Ramos (cell line): ENCODE data around the gene RANBP1.

Source experiments
- in situ Hi-C: fragments of 300-500 bp; cut with MboI; formaldehyde crosslinking; loops from one replicate; pipeline ENCODE4 v1.14.3; 2022; ENCODE audit warnings: low sequenced_read_pairs; ENCODE audit not compliant: unreplicated experiment

RANBP1 gene

DNA sequence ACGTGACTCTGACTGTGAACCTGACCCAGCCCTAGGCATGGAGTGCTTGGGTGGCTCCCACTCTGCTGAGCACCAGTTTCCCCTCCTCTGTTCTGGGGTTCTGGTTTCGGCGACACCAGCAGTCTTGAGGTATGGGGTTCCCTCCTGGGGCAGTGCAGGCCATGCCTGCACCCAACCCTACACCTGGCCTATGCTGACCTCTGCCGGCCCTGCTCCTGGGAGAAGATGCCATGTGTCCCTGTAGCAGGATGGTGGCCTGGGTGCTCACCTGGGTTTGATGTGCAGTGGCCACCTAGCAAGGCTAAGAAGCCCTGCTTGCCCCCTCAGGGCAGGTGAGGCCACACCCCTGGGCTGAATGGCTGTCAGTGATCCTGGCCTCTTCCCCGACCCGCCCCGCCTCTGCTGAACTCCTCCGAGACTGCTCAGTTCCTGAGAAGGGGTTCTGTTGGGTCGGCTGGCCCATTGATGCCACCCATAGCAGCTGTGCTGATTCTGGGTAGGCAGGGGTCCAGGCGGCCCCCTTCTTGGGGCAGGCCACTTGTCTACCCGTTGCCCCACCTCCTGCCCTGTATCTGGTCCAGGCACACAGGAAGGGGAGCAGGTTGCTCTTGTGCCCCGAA, 18.1 kb downstream of the RANBP1 start:
- in situ Hi-C loops: no loop called here

DNA sequence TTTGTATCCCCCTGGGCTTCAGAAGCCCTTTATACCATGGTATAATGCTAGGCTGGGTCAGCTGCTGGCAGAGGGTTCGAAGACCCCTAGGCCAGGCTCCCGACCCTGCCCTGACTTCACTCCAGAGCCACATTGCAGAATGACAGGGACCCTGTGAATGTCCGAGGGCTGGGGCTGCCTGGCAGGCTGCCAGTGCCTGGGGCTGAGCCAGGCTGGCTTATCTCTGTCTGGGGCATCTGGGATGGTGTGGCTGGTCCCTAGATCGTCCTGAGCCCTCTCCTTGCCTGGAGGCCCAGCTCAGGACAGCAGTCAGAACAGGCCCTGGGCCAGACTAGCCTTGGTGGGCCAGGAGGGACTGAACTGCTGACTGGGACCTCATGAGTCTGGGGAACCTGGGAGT, 19.4 kb downstream of the RANBP1 start:
- in situ Hi-C loops: no loop called here

DNA sequence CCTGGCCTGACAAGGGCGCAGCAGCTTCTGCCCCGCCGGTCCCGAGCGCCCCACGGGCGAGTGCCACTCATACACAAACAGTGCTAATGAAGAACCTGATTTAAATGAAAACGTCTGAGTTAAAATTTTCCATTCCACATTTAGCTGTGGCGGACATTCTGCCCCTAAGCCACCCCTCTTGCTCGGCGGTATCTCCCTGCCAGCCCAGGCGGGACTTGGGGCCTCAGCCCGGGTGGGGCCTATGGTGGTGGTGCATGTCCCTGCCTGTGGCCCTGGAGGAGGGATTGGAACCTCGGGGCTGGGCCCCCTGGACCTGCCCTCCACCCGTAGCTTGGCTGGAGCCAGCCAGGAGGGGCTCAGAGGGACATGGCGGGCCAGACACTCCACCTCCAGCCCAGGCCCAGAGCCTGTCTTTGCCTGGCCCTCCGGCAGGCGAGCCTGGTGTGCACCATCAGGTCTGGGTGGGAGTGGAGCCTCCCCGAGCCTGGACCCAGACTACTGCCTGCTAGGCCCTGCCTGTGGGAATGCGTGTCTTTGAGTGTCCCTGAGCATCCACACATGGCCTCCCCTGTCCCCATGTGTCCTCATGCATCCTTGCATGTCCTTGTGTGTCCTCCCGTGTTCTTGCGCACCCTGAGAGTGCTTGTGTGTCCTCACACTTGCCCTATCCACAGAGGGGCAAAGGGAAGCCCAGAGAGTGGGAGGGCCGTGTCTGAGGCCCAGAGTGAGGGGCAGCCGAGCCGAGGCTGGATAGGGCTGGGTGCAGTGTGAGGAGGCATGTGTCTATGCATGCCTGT, 20.1 kb downstream of the RANBP1 start:
- in situ Hi-C loops: no loop called here

DNA sequence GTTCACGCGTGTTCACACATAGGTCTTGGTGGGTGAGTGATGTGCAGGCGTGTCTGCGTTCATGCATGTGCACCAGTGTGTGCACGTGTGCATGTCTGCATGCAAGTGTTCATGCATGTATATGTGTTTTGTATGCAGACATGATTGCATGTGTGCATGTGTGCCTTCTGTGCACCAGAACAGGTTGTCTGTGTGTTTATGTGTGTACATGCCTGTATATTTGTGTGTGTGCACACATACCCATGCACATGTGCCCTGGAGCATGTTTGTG, 20.6 kb downstream of the RANBP1 start:
- in situ Hi-C loops: no loop called here

GRCh38 chr22:20137113-20137512, 21.2 kb downstream of the RANBP1 start:
- in situ Hi-C loops: no loop called here

GRCh38 chr22:20137671-20138416, 21.9 kb downstream of the RANBP1 start:
- in situ Hi-C loops: no loop called here

- in situ Hi-C loops: no loop called here
These were observed 22.5 kb downstream of the RANBP1 start for GRCh38 chr22:20138417-20138738.

DNA sequence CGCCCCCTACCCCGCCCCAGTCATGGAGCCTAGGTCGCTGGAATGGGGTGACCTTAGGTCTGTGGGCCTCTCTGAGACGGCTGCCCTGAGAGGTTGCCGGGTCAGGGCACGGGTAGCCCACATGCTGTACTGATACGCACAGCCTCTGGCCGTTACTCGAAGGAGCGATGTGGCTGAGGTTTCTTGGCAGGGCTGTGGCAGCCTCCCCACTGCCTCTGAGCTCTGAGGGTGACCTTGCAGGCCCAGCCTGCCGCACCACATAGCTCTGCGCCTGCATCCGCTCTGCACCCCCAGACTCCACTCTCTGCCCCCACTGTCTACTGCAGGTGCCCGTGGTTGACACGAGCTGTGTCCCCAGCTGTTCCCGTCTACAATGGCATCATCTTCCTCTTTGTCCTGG, 23.0 kb downstream of the RANBP1 start:
- in situ Hi-C loops: no loop called here

GRCh38 chr22:20139391-20140106, 23.6 kb downstream of the RANBP1 start:
- in situ Hi-C loops: loop anchor here (10.0 kb wide), 1 partner anchor 315 kb away; no protein-coding TSS in a partner anchor

DNA sequence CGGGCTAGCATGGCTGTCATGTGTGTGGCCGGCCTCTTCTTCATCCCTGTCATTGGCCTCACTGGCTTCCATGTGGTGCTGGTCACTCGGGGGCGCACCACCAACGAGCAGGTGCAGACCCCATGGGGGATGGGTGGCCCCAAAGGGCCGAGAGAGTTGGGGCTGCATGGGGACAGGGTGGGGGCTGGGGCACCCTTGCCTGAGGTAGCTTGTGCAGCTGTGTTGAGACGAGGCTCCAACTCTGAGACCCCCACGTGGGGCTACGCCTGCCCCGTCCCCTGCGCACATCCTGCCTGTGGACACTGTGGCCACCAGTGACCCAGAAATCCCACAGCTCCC, 24.2 kb downstream of the RANBP1 start:
- in situ Hi-C loops: loop anchor here (10.0 kb wide), 1 partner anchor 315 kb away; no protein-coding TSS in a partner anchor

GRCh38 chr22:20140521-20140964, 24.6 kb downstream of the RANBP1 start:
- in situ Hi-C loops: loop anchor here (10.0 kb wide), 1 partner anchor 314 kb away; no protein-coding TSS in a partner anchor

- in situ Hi-C loops: loop anchor here (10.0 kb wide), 1 partner anchor 313 kb away; no protein-coding TSS in a partner anchor
These were observed 25.5 kb downstream of the RANBP1 start for GRCh38 chr22:20141186-20142077.

- in situ Hi-C loops: loop anchor here (10.0 kb wide), 1 partner anchor 312 kb away; no protein-coding TSS in a partner anchor
These were observed 27.1 kb downstream of the RANBP1 start for GRCh38 chr22:20142711-20143621.

DNA sequence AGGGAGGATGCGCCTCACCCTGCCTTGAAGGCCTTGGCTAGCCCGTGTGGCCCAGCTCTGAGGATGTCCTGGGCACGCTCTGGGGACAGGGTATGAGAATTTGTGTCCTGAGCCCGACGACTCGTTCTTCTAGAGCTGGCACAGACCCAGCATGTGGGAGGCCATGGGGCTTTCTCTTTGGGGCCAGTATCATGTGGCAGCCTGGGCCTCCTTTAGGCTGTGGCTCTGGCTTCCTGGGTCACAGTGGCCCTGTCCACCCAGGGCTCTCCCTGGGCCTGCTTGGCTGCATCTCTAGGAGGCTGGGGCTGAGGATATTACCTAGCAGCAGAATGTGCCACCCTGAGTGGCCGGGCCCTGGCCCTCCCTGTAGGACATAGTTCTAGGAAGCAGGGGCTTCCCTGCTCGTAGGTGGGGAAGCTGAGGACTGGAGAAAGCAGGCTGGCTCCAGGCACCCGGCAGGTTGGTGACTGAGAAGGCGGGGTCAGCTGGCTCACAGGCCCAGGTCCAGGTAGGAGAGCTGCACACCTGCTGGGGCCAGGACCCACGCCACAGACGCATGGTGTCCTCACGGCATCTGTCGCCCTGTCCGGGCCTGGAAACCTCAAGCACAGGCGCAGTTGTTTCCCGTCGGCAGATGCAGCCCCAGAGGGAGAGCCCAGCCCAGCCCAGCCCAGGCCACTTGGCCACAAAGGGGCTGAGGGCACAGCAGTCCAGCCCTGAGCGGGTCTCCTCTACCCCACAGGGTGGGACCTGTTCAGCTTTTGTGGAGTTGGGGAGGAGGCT, 28.2 kb downstream of the RANBP1 start:
- in situ Hi-C loops: loop anchor here (10.0 kb wide), 1 partner anchor 311 kb away; no protein-coding TSS in a partner anchor

GRCh38 chr22:20145206-20145831, 29.4 kb downstream of the RANBP1 start:
- in situ Hi-C loops: loop anchor here (10.0 kb wide), 1 partner anchor 309 kb away; no protein-coding TSS in a partner anchor

- in situ Hi-C loops: loop anchor here (10.0 kb wide), 1 partner anchor 309 kb away; no protein-coding TSS in a partner anchor
These were observed 29.9 kb downstream of the RANBP1 start for GRCh38 chr22:20145832-20146223.

DNA sequence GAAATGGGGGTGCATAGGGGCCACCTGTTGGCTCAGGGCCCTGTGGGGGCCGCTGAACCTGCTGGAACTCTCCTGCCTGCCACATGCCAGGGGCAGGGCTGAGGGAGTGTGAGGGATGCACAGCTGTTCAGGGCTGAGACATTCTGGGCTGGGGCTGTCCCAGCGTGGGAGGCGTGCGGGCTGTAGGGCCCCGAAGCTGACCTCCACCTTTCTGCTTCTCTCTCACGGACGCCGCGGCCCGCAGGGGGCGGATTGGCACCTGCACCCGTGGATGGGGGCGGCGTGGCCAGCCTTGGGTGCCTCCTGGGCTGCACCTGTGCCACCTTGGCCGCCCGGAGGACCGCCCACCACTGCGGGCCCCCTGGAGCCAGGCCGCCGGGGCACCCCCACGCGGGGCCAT, 30.9 kb downstream of the RANBP1 start:
- in situ Hi-C loops: loop anchor here (10.0 kb wide), 1 partner anchor 308 kb away; no protein-coding TSS in a partner anchor
